ENCODE measurements around the gene WDR77. TPM values are rescaled to one million over a fixed set of nuclear protein-coding genes. Genes with fewer than 3 reads are reported as not detected.

The WDR77 gene
- total and polyA plus RNA-seq, 2 of the 13 experiments (the other 11 are each of a cell fraction or from before 2014, with no cell fraction given) = 90.6 to 108 TPM

GRCh38 chr1:111422546-111423391, 26.3 kb downstream of the WDR77 start (continued):
- TF ChIP-seq ZFP91 (CRISPR knock-in tag; IDR thresholded peaks at IDR 0.05; ENCODE audit: borderline replicate concordance) (peak; percentile 40; the same call in 1 of the 2 replicates), SMARCC2 (IDR thresholded peaks at IDR 0.05) (no peak), MBNL3 (CRISPR knock-in tag; conservative IDR thresholded peaks at IDR 0.05) (no peak), PCBP2 (optimal IDR thresholded peaks at IDR 0.05; ENCODE audit: low read depth, low read length, poor library complexity, severe bottlenecking) (no peak), DMTF1 (CRISPR knock-in tag; IDR thresholded peaks at IDR 0.05) (no peak), ZKSCAN8 (CRISPR knock-in tag; IDR thresholded peaks at IDR 0.05; ENCODE audit: borderline replicate concordance) (peak; percentile 69; the same call in 1 of the 2 replicates), HHEX (CRISPR knock-in tag; IDR thresholded peaks at IDR 0.05) (no peak), TEAD2 (CRISPR knock-in tag; IDR thresholded peaks at IDR 0.05) (no peak), ZNF777 (CRISPR knock-in tag; IDR thresholded peaks at IDR 0.05) (no peak), ZNF687 (CRISPR knock-in tag; IDR thresholded peaks at IDR 0.05) (peak; percentile 68), ZNF556 (CRISPR knock-in tag; IDR thresholded peaks at IDR 0.05; ENCODE audit: borderline replicate concordance) (no peak), MYNN (CRISPR knock-in tag; IDR thresholded peaks at IDR 0.05; ENCODE audit: low read depth) (no peak)
- TF ChIP-seq, protein P1, sequence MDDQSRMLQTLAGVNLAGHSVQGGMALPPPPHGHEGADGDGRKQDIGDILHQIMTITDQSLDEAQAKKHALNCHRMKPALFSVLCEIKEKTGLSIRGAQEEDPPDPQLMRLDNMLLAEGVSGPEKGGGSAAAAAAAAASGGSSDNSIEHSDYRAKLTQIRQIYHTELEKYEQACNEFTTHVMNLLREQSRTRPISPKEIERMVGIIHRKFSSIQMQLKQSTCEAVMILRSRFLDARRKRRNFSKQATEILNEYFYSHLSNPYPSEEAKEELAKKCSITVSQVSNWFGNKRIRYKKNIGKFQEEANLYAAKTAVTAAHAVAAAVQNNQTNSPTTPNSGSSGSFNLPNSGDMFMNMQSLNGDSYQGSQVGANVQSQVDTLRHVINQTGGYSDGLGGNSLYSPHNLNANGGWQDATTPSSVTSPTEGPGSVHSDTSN (CRISPR knock-in tag; IDR thresholded peaks at IDR 0.05; ENCODE audit: borderline replicate concordance) = no peak
- TF ChIP-seq, protein P2, sequence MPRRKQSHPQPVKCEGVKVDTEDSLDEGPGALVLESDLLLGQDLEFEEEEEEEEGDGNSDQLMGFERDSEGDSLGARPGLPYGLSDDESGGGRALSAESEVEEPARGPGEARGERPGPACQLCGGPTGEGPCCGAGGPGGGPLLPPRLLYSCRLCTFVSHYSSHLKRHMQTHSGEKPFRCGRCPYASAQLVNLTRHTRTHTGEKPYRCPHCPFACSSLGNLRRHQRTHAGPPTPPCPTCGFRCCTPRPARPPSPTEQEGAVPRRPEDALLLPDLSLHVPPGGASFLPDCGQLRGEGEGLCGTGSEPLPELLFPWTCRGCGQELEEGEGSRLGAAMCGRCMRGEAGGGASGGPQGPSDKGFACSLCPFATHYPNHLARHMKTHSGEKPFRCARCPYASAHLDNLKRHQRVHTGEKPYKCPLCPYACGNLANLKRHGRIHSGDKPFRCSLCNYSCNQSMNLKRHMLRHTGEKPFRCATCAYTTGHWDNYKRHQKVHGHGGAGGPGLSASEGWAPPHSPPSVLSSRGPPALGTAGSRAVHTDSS (CRISPR knock-in tag; conservative IDR thresholded peaks at IDR 0.05) = no peak
- TF ChIP-seq, protein P3, sequence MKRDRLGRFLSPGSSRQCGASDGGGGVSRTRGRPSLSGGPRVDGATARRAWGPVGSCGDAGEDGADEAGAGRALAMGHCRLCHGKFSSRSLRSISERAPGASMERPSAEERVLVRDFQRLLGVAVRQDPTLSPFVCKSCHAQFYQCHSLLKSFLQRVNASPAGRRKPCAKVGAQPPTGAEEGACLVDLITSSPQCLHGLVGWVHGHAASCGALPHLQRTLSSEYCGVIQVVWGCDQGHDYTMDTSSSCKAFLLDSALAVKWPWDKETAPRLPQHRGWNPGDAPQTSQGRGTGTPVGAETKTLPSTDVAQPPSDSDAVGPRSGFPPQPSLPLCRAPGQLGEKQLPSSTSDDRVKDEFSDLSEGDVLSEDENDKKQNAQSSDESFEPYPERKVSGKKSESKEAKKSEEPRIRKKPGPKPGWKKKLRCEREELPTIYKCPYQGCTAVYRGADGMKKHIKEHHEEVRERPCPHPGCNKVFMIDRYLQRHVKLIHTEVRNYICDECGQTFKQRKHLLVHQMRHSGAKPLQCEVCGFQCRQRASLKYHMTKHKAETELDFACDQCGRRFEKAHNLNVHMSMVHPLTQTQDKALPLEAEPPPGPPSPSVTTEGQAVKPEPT (CRISPR knock-in tag; IDR thresholded peaks at IDR 0.05; ENCODE audit: low read depth) = 0 out of 2 replicates have a peak, but pooled peaks have one; percentile 31

All from HepG2 (cell line).